Measurements from ENCODE around the gene DLST.

DLST gene

DNA sequence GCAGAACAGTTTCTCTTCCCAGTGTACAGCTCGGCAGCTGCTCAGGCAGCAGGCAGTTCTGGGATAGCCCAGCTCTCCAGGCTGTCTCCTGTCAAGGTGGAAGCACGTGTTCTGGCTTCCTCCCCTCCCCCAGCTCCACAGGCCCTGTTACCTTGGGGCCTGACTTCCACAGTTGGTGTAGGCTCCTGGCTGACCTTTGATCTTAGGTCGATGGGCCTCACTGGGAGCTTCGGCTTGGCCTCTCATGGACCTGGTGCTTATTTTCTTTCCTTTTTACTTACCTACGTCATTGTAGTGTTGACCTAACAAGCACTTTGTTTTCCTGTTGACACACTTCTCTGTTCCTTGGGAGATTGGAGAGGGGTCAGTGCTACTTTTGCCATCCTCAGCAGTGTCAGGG, 17.0 kb downstream of the DLST start:
- H3K4me3 Mint-ChIP-seq = no peak overlapping the region
- H3K27me3 Mint-ChIP-seq (ENCODE audit: low read depth) = no peaks in the 10 kb centered on the region
- H3K36me3 Mint-ChIP-seq (ENCODE audit: low read depth) = peaks cover 61% of the 10 kb centered on the region
- no peaks in the 10 kb centered on the region for H3K9me3 Mint-ChIP-seq
- peaks cover 3% of the 10 kb centered on the region for H3K4me1 Mint-ChIP-seq (ENCODE audit: low read depth)
- H3K27ac Mint-ChIP-seq = no peak overlapping the region

GRCh38 chr14:74902941-74903705, 21.4 kb downstream of the DLST start:
- no peak overlapping the region for H3K4me3 Mint-ChIP-seq
- no peaks in the 10 kb centered on the region for H3K9me3 Mint-ChIP-seq
- H3K27ac Mint-ChIP-seq = no peak overlapping the region
- H3K27me3 Mint-ChIP-seq (ENCODE audit: low read depth) = no peaks in the 10 kb centered on the region
- H3K36me3 Mint-ChIP-seq (ENCODE audit: low read depth) = peaks cover 41% of the 10 kb centered on the region
- H3K4me1 Mint-ChIP-seq (ENCODE audit: low read depth) = no peaks in the 10 kb centered on the region

DNA sequence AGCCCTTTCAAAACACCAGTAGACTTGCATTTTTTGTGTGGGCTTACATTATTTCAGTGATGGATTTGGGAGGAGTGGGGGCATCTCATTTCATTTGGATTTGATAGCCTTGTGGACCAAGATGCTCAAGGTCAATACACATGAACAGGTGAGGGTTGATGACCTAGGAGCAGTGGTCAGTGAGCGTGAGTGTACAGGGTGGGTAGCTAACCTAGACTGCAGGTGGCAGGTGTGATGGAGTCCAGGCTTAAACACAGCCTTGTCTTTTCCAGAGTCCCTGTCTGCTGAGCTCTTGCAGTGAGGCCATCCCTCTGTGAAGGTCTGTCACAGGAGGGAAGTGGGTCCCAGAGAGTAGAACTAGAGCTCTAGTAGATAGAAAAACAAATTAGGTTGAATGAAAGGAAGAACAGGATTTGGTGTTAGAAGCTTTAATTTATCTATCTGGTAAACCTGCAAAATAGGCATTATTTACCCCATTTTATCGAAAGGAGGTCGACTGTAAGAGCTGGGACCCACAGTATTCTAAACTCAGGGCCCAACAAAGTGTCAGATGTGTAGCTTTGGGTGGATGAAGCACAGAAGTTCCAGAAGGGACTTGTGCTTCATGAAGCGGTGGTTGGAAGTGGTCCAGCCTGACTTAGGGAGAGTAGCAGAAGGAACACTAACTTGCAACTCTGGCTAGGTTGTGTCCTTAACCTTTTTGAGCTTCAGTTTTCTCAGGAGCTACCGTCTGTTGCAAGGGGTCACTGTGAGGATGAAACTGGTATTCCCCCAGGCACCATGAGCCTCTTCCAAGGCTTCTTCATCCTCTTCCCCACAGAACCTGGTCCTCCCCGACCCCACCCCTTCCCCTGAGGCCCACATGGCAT, 23.2 kb downstream of the DLST start:
- Mint-ChIP-seq H3K9me3 (no peaks in the 10 kb centered on the region), H3K4me1 (ENCODE audit: low read depth) (no peaks in the 10 kb centered on the region), H3K4me3 (no peak overlapping the region), H3K27me3 (ENCODE audit: low read depth) (no peaks in the 10 kb centered on the region), H3K36me3 (ENCODE audit: low read depth) (peaks cover 24% of the 10 kb centered on the region), H3K27ac (peak overlapping the region; percentile 20)

DNA sequence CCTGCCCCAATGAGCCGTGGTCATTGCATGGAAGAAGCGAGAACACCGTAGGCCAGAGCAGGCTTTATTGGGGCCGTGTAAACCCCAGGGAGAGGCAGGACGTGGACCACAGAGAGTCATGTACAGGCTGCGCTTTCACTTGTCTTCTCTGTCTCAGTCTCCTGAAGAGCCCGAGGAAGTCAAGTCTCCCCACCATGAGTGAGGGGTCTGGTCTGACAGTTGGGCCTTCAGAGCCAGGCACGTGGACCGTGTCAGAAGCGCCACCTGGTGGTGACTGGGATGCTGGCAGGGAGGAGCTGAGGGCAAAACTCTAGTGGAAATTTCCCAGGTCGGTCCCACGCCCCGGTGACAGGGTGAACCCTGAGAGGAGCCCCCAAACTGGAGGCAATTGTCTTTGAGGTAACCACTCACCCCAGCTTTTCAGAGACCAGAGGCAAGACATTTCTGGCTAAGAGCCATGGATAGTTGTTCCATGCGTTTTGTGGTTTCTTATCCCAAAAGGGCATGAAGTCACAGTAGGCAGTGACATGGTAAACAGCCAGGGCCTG, 24.0 kb downstream of the DLST start:
- Mint-ChIP-seq H3K9me3 (no peaks in the 10 kb centered on the region), H3K27me3 (ENCODE audit: low read depth) (no peaks in the 10 kb centered on the region), H3K4me3 (no peak overlapping the region), H3K27ac (peak overlapping the region; percentile 31), H3K4me1 (ENCODE audit: low read depth) (no peaks in the 10 kb centered on the region), H3K36me3 (ENCODE audit: low read depth) (peaks cover 18% of the 10 kb centered on the region)

DNA sequence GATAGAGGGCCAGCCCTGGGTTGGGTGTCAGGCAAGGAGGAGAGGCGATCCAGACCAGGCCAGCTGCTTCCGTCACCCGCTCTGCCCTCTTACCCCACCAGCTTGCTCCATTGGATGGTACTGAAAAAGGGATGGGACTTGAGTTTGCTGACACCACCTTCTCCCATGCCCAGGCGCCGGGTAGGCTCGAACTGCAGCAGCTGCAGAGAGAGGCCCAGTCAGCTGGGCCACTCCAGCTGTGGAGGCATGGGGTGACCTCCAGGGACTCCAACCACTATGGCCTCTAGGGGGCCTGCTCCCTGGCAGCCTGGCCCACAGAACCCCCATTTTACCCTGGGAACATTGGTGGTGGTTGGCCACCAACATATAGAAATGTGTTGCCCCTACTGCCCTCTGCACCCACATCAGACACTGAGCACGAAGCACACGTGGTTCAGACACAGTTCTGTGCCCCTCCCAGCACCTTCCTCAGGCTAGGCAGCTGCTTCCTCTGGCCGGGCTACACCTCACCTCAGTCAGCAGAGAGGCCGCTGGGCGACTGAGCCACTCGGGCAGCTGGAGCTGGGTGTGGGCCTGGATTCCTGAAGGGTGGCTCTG, 25.3 kb downstream of the DLST start:
- Mint-ChIP-seq H3K27ac (peak overlapping the region; percentile 9), H3K4me1 (ENCODE audit: low read depth) (no peaks in the 10 kb centered on the region), H3K36me3 (ENCODE audit: low read depth) (peaks cover 18% of the 10 kb centered on the region), H3K9me3 (no peaks in the 10 kb centered on the region), H3K4me3 (no peak overlapping the region), H3K27me3 (ENCODE audit: low read depth) (no peaks in the 10 kb centered on the region)

DNA sequence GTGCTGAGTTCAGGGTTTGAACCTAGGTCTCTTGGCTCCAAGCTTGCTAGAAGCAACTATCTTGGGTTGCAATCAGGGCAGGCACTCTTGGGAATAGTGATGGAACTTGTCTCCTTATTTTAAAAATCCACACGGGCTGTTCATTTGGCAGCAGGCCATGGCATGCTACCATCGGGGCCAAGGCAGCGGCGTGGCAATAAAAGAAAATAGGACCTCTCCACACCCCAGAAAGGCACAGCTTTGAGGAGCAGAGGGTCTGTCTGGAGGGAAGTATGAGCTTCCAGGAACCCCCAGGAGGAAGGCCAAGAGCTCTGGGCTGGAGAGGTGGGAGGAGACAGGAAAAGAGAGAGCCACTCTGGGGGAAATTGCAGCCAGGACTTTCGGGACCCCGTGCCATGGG, 26.0 kb downstream of the DLST start:
- H3K9me3 Mint-ChIP-seq = no peaks in the 10 kb centered on the region
- no peak overlapping the region for H3K27ac Mint-ChIP-seq

GRCh38 chr14:74908861-74909341, 27.2 kb downstream of the DLST start:
- no peaks in the 10 kb centered on the region for H3K4me1 Mint-ChIP-seq (ENCODE audit: low read depth)
- H3K27ac Mint-ChIP-seq = no peak overlapping the region
- no peak overlapping the region for H3K4me3 Mint-ChIP-seq
- H3K36me3 Mint-ChIP-seq (ENCODE audit: low read depth) = peaks cover 8% of the 10 kb centered on the region
- H3K27me3 Mint-ChIP-seq (ENCODE audit: low read depth) = no peaks in the 10 kb centered on the region
- H3K9me3 Mint-ChIP-seq = no peaks in the 10 kb centered on the region

More for the DNA sequence above, 26.0 kb downstream of the DLST start:
- H3K36me3 Mint-ChIP-seq (ENCODE audit: low read depth) = peaks cover 14% of the 10 kb centered on the region
- H3K27me3 Mint-ChIP-seq (ENCODE audit: low read depth) = no peaks in the 10 kb centered on the region
- no peaks in the 10 kb centered on the region for H3K4me1 Mint-ChIP-seq (ENCODE audit: low read depth)
- H3K4me3 Mint-ChIP-seq = no peak overlapping the region

GRCh38 chr14:74909501-74909900, 27.8 kb downstream of the DLST start:
- H3K27ac Mint-ChIP-seq = no peak overlapping the region
- no peak overlapping the region for H3K4me3 Mint-ChIP-seq
- H3K27me3 Mint-ChIP-seq (ENCODE audit: low read depth) = no peaks in the 10 kb centered on the region
- H3K4me1 Mint-ChIP-seq (ENCODE audit: low read depth) = no peaks in the 10 kb centered on the region
- no peaks in the 10 kb centered on the region for H3K9me3 Mint-ChIP-seq
- peaks cover 6% of the 10 kb centered on the region for H3K36me3 Mint-ChIP-seq (ENCODE audit: low read depth)

DNA sequence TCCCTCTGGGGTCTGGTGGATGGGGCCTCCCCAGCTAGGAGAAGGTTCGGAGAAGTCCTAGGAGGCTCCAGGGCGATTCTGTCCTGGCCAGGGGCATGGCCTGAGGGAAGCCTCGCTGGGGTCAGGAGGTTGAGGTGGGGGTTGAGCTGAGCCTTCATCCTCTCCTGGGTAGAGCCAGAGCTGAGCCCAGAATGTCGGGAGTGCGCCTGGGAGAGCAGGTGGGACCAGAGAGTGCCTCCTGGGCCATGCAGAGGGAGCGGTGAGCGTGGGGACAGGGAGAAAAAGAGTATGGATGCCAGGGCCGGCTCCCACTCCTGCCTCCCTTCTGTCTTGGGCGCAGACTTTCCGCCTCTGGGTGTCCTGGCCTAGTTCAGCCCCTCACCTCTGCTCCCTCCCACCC, 28.2 kb downstream of the DLST start:
- Mint-ChIP-seq H3K9me3 (no peaks in the 10 kb centered on the region), H3K27me3 (ENCODE audit: low read depth) (no peaks in the 10 kb centered on the region), H3K36me3 (ENCODE audit: low read depth) (peaks cover 2% of the 10 kb centered on the region), H3K4me1 (ENCODE audit: low read depth) (no peaks in the 10 kb centered on the region), H3K4me3 (no peak overlapping the region), H3K27ac (no peak overlapping the region)

DNA sequence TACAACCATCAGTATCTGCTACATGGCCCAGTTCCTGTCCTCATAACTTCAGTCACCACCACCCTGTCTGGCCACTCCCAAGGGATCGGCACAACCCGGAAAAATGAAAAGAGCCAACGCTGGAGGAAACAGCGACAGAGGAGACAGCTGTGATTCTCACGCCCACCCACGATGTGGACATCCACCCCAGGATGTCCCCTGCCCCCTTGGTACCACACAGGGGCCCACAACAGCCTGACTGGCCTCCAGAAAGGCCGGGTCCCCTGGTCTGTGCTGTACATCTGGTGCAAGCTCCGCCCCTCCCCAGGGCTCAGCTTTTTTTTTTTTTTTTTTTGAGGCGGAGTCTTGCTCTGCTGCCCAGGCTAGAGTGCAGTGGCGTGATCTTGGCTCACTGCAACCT, 28.8 kb downstream of the DLST start:
- no peaks in the 10 kb centered on the region for H3K4me1 Mint-ChIP-seq (ENCODE audit: low read depth)
- no peaks in the 10 kb centered on the region for H3K27me3 Mint-ChIP-seq (ENCODE audit: low read depth)
- no peak overlapping the region for H3K27ac Mint-ChIP-seq
- H3K36me3 Mint-ChIP-seq (ENCODE audit: low read depth) = no peaks in the 10 kb centered on the region
- no peak overlapping the region for H3K4me3 Mint-ChIP-seq
- H3K9me3 Mint-ChIP-seq = no peaks in the 10 kb centered on the region

- no peaks in the 10 kb centered on the region for H3K36me3 Mint-ChIP-seq (ENCODE audit: low read depth)
- no peak overlapping the region for H3K4me3 Mint-ChIP-seq
- H3K27ac Mint-ChIP-seq = no peak overlapping the region
- no peaks in the 10 kb centered on the region for H3K27me3 Mint-ChIP-seq (ENCODE audit: low read depth)
- H3K4me1 Mint-ChIP-seq (ENCODE audit: low read depth) = no peaks in the 10 kb centered on the region
- H3K9me3 Mint-ChIP-seq = no peaks in the 10 kb centered on the region
Observed at GRCh38 chr14:74911221-74911620, 29.5 kb downstream of the DLST start.

GRCh38 chr14:74911704-74912103, 30.0 kb downstream of the DLST start:
- H3K27me3 Mint-ChIP-seq (ENCODE audit: low read depth) = no peaks in the 10 kb centered on the region
- H3K27ac Mint-ChIP-seq = no peak overlapping the region
- H3K9me3 Mint-ChIP-seq = no peaks in the 10 kb centered on the region
- no peaks in the 10 kb centered on the region for H3K4me1 Mint-ChIP-seq (ENCODE audit: low read depth)
- H3K4me3 Mint-ChIP-seq = no peak overlapping the region
- no peaks in the 10 kb centered on the region for H3K36me3 Mint-ChIP-seq (ENCODE audit: low read depth)

- no peaks in the 10 kb centered on the region for H3K36me3 Mint-ChIP-seq (ENCODE audit: low read depth)
- no peaks in the 10 kb centered on the region for H3K27me3 Mint-ChIP-seq (ENCODE audit: low read depth)
- no peaks in the 10 kb centered on the region for H3K9me3 Mint-ChIP-seq
- H3K4me1 Mint-ChIP-seq (ENCODE audit: low read depth) = no peaks in the 10 kb centered on the region
- H3K4me3 Mint-ChIP-seq = no peak overlapping the region
- H3K27ac Mint-ChIP-seq = no peak overlapping the region
Observed at GRCh38 chr14:74912111-74912510, 30.4 kb downstream of the DLST start.

DNA sequence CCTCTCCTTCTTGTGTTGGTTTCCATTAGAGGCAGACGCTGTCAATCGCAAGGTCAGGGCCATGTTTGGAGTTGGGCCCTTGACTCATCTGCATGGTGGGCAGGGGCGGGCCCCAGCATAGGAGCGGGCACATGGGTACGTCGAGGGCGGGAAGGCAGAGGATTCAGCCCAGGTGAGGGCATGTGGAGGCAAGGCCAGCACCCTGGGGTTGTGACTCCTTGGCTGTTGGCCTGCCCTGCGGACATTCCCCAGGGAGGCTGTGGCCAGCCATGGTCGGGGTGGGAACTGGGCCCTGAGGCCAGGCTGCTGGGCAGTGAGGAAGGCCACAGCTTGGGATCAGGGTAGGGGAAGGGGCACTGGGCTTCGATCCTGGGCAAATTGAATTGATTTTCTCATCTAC, 31.1 kb downstream of the DLST start:
- Mint-ChIP-seq H3K4me1 (ENCODE audit: low read depth) (no peaks in the 10 kb centered on the region), H3K27me3 (ENCODE audit: low read depth) (no peaks in the 10 kb centered on the region), H3K9me3 (no peaks in the 10 kb centered on the region), H3K4me3 (no peak overlapping the region), H3K27ac (no peak overlapping the region), H3K36me3 (ENCODE audit: low read depth) (no peaks in the 10 kb centered on the region)
